Upper lobe of left lung (tissue), 6 donors: ENCODE results near the gene ULBP3. TPM values are rescaled to one million over a fixed set of nuclear protein-coding genes. Genes with fewer than 3 reads are reported as not detected.
A peak's percentile ranks its signal among the peaks of the same experiment; 100 is the strongest.

Experiments used
- ATAC-seq, 2 donors: fragments of 200-7000 bp; cut with Tn5 transposase; one replicate each; pipeline ENCODE4 v1.9.1; 2022; ENCODE audit warnings: mild to moderate bottlenecking in 2 of 2, moderate library complexity in 2 of 2; ENCODE audit not compliant: low FRiP score in 2 of 2
- DNase-seq, 2 donors: peaks; one replicate each; pipeline ENCODE4 v3.0.0-alpha.2; 2019 to 2020
- H3K27ac ChIP-seq, 4 donors: fragments of 200-600 bp; sonication (generic); one replicate each; pipeline ENCODE4 v1.5.1; 2016 to 2019
- H3K27me3 ChIP-seq, 4 donors: fragments of 200-600 bp; sonication (generic); one replicate each; pipeline ENCODE4 v1.5.1; 2017 to 2019
- H3K36me3 ChIP-seq, 4 donors: fragments of 200-600 bp; sonication (generic); one replicate each; pipeline ENCODE4 v1.5.1; 2016 to 2019
- H3K4me1 ChIP-seq, 4 donors: fragments of 200-600 bp; sonication (generic); one replicate each; pipeline ENCODE4 v1.5.1; 2018 to 2019
- H3K4me3 ChIP-seq, 4 donors: fragments of 200-600 bp; sonication (generic); one replicate each; pipeline ENCODE4 v1.5.1; 2017 to 2019; ENCODE audit warnings: mild to moderate bottlenecking in 2 of 4, moderate library complexity in 1 of 4
- H3K9me3 ChIP-seq, 4 donors: fragments of 200-600 bp; sonication (generic); one replicate each; pipeline ENCODE4 v1.5.1; 2018 to 2019
- CTCF ChIP-seq, 6 experiments: fragments of 450-650 bp in 4 of 6; fragments of 200-600 bp in 2 of 6; sonication (generic) in 2 of 6; IDR thresholded peaks; one replicate each; pipeline ENCODE4 v1.5.1; 2016 to 2019; ENCODE audit warnings: antibody characterized with exemption in 6 of 6
- EP300 ChIP-seq, 4 donors: sonication (generic); formaldehyde crosslinking; IDR thresholded peaks; one replicate each; pipeline ENCODE4 v1.5.1; 2017; ENCODE audit warnings: antibody characterized with exemption in 4 of 4, control low read depth in 2 of 4
- POLR2A ChIP-seq, 4 donors: fragments of 450-650 bp; IDR thresholded peaks; one replicate each; pipeline ENCODE4 v1.5.1; 2016 to 2017; ENCODE audit warnings: antibody characterized with exemption in 4 of 4, mild to moderate bottlenecking in 2 of 4
- POLR2AphosphoS5 ChIP-seq, 2 donors: sonication (generic); formaldehyde crosslinking; IDR thresholded peaks; one replicate each; pipeline ENCODE4 v1.5.1; 2017; ENCODE audit warnings: antibody characterized with exemption in 2 of 2
- WGBS, 2 donors: methylation state at CpG; one replicate each; pipeline ENCODE4 v1.1.5; 2017 to 2018; 5-methylcytosine and 5-hydroxymethylcytosine counted together
- total RNA-seq, 6 donors: library from RNA; depleted of rRNA in 4 of 6; stranded (reverse); fragments of >200 nt in 4 of 6; gene quantifications; one replicate each; pipeline versions ENCODE4 v1.1.0 to v1.2.1, GENCODE V29; 2016 to 2021
- donor health status: DM: no; HTN: no; CAD: no; lungs with moderate emphysema.
- donor health status: DM: no; HTN: yes; CAD: no; lungs with severe emphysema.

Gene ULBP3
- total RNA-seq, 6 donors from 2014 or later: 2.5 to 7.0 (median 4.9) TPM; not detected in 2

GRCh38 chr6:150115769-150116168, 46.8 kb upstream of the ULBP3 start:
- Histone ChIP-seq H3K4me1 (peaks cover 0 to 4% (median 2%) of the 10 kb centered on the region in 4 donors), H3K27ac (peak overlapping the region in 1 of 4 donors; percentile 57), H3K36me3 (no peaks in the 10 kb centered on the region), H3K4me3 (no peak overlapping the region), H3K27me3 (no peaks in the 10 kb centered on the region), H3K9me3 (no peaks in the 10 kb centered on the region)
- peak in 1 of 2 donors; percentile 12 for ATAC-seq
- TF ChIP-seq POLR2AphosphoS5 (IDR thresholded peaks at IDR 0.05): no peak
- no peak for TF ChIP-seq CTCF (IDR thresholded peaks at IDR 0.05)
- no peak for TF ChIP-seq EP300 (IDR thresholded peaks at IDR 0.05)
- no peak for TF ChIP-seq POLR2A (IDR thresholded peaks at IDR 0.05)
- WGBS, 2 donors: 92 to 98% methylated on average over 8 to 18 of the region's 25 CpGs
- peak in 1 of 2 donors; percentile 85 for DNase-seq

- H3K4me1 ChIP-seq: no peaks in the 10 kb centered on the region
- H3K27ac ChIP-seq: no peak overlapping the region
- ATAC-seq (no peak), DNase-seq (no peak)
- H3K27me3 ChIP-seq: no peaks in the 10 kb centered on the region
- WGBS, 2 donors: 92 to 94% methylated on average over 6 of the region's 6 CpGs
- H3K36me3 ChIP-seq: no peaks in the 10 kb centered on the region
- no peak overlapping the region for H3K4me3 ChIP-seq
- TF ChIP-seq POLR2AphosphoS5 (IDR thresholded peaks at IDR 0.05): no peak
- TF ChIP-seq POLR2A (IDR thresholded peaks at IDR 0.05): no peak
- no peak for TF ChIP-seq EP300 (IDR thresholded peaks at IDR 0.05)
- no peak for TF ChIP-seq CTCF (IDR thresholded peaks at IDR 0.05)
- no peaks in the 10 kb centered on the region for H3K9me3 ChIP-seq
Measured at GRCh38 chr6:150112233-150112632, 43.3 kb upstream of the ULBP3 start.

- Histone ChIP-seq H3K36me3 (no peaks in the 10 kb centered on the region), H3K27me3 (no peaks in the 10 kb centered on the region), H3K27ac (no peak overlapping the region), H3K4me1 (no peaks in the 10 kb centered on the region), H3K4me3 (no peak overlapping the region), H3K9me3 (no peaks in the 10 kb centered on the region)
- DNase-seq (no peak), ATAC-seq (no peak)
- 80 to 95% methylated on average over 4 of the region's 4 CpGs for WGBS, 2 donors
- TF ChIP-seq EP300 (IDR thresholded peaks at IDR 0.05): no peak
- no peak for TF ChIP-seq CTCF (IDR thresholded peaks at IDR 0.05)
- TF ChIP-seq POLR2AphosphoS5 (IDR thresholded peaks at IDR 0.05): no peak
- TF ChIP-seq POLR2A (IDR thresholded peaks at IDR 0.05): no peak
Measured at GRCh38 chr6:150102750-150103270, 33.9 kb upstream of the ULBP3 start.

GRCh38 chr6:150100745-150101144, 31.8 kb upstream of the ULBP3 start:
- Histone ChIP-seq H3K4me3 (no peak overlapping the region), H3K27me3 (no peaks in the 10 kb centered on the region), H3K4me1 (no peaks in the 10 kb centered on the region), H3K36me3 (no peaks in the 10 kb centered on the region), H3K9me3 (no peaks in the 10 kb centered on the region), H3K27ac (no peak overlapping the region)
- 91 to 93% methylated on average over 18 to 19 of the region's 19 CpGs for WGBS, 2 donors
- DNase-seq: no peak
- no peak for ATAC-seq
- TF ChIP-seq POLR2A (IDR thresholded peaks at IDR 0.05) (no peak), CTCF (IDR thresholded peaks at IDR 0.05) (no peak), EP300 (IDR thresholded peaks at IDR 0.05) (no peak)

- 88 to 94% methylated on average over 11 of the region's 11 CpGs for WGBS, 2 donors
- Histone ChIP-seq H3K4me1 (no peaks in the 10 kb centered on the region), H3K9me3 (no peaks in the 10 kb centered on the region), H3K27ac (no peak overlapping the region), H3K36me3 (no peaks in the 10 kb centered on the region), H3K27me3 (no peaks in the 10 kb centered on the region), H3K4me3 (no peak overlapping the region)
- ATAC-seq: no peak
- no peak for DNase-seq
- no peak for TF ChIP-seq POLR2A (IDR thresholded peaks at IDR 0.05)
Measured at GRCh38 chr6:150099953-150100352, 31.0 kb upstream of the ULBP3 start.
